GM06990 (cell line): ENCODE data around the gene ZKSCAN4.

Experiments
- DNase-seq: peaks from one replicate; pipeline ENCODE4 v3.0.0-alpha.2; 2011; ENCODE audit not compliant: insufficient read length; ENCODE audit errors: extremely low read depth
- H3K27me3 ChIP-seq: replicated peaks from 2 replicates; pipeline ENCODE4 v1.6.0; 2011; ENCODE audit warnings: low read length; ENCODE audit not compliant: control insufficient read depth, insufficient read depth
- H3K36me3 ChIP-seq: 2 replicates; pipeline ENCODE4 v1.5.1; 2011; ENCODE audit warnings: low read length; ENCODE audit not compliant: control insufficient read depth, insufficient read depth
- H3K4me3 ChIP-seq: replicated peaks from 2 replicates; pipeline ENCODE4 v1.5.1; 2011; ENCODE audit warnings: low read depth, mild to moderate bottlenecking, control low read depth, low read length
- TF ChIP-seq, protein P1 (sequence below): IDR thresholded peaks from 2 replicates; pipeline ENCODE4 v1.5.1; 2011; ENCODE audit warnings: low read length, control low read depth, mild to moderate bottlenecking, inconsistent platforms; ENCODE audit not compliant: insufficient read depth, poor library complexity, severe bottlenecking

The ZKSCAN4 gene

DNA sequence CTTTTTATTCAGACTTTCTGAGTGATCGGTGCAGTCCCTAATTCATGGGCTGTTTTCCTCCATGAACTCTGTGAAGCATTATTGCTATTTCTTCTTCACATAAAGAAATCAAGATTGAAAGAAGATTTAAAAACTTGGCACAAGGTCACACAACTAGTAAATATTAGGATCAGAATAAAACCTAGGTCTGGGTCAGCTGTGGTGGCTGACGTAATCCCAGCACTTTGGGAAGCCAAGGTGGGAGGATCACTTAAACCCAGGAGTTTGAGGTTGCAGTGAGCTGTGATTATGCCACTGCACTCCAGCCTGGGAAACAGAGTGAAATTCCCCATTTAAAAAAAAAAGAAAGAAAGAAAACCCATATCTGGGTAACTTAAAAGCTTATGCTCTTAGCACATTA is 25.6 kb downstream of the ZKSCAN4 start:
- Histone ChIP-seq H3K4me3 (no peak overlapping the region), H3K27me3 (no peaks in the 10 kb centered on the region), H3K36me3 (peaks cover 12% of the 10 kb centered on the region)
- TF ChIP-seq, protein P1, sequence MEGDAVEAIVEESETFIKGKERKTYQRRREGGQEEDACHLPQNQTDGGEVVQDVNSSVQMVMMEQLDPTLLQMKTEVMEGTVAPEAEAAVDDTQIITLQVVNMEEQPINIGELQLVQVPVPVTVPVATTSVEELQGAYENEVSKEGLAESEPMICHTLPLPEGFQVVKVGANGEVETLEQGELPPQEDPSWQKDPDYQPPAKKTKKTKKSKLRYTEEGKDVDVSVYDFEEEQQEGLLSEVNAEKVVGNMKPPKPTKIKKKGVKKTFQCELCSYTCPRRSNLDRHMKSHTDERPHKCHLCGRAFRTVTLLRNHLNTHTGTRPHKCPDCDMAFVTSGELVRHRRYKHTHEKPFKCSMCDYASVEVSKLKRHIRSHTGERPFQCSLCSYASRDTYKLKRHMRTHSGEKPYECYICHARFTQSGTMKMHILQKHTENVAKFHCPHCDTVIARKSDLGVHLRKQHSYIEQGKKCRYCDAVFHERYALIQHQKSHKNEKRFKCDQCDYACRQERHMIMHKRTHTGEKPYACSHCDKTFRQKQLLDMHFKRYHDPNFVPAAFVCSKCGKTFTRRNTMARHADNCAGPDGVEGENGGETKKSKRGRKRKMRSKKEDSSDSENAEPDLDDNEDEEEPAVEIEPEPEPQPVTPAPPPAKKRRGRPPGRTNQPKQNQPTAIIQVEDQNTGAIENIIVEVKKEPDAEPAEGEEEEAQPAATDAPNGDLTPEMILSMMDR = no peak
- no peak for DNase-seq

DNA sequence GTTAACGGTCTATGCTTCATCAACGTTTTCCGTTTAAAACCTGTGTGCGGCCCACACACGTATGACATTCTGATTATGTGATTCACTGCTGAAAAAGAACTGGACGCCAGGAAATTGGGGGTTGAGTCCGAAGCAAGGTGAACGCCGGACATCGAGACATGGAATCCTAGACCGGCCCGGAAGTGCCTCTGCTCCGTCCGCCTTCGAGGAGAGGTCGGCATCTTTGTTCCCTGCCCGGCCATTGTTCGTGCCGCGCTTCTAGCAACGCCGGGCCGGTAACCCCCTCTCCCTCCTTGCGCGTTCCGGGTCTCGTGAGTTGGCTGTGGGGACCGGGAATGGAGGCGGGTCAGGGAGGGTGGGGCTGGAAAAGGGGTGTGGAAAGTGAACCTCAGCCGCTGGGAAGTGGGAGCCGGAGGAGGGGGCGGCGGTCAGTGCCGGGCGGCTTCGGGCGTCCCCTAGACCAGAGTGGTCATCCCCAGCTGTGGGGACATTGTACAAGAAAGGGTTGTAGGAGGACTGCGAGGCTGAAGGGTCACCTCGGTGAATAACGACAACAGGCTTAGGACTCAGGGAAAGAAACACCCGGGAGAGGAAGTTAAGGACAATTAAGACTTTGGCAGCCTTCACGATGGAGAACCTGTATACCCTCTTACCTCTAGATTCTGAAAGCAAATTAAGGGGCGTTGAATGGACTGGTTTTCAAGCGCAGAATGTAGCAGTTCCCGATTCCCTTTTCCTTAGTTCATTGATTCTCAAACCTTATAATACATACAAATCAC is 26.8 kb downstream of the ZKSCAN4 start, which contains the start of gene ZSCAN9:
TSS of gene ZSCAN9 (plus strand) at position 220 of the 779 bp plus-strand sequence. CDS start 1,810 bp downstream, outside the sequence.
- H3K4me3 ChIP-seq = peak within 1 kb of the TSS; percentile 93
- peak; percentile 77 for DNase-seq
- peaks cover 12% of the 10 kb centered on the region for H3K36me3 ChIP-seq
- no peaks in the 10 kb centered on the region for H3K27me3 ChIP-seq
- TF ChIP-seq, protein P1 = no peak

DNA sequence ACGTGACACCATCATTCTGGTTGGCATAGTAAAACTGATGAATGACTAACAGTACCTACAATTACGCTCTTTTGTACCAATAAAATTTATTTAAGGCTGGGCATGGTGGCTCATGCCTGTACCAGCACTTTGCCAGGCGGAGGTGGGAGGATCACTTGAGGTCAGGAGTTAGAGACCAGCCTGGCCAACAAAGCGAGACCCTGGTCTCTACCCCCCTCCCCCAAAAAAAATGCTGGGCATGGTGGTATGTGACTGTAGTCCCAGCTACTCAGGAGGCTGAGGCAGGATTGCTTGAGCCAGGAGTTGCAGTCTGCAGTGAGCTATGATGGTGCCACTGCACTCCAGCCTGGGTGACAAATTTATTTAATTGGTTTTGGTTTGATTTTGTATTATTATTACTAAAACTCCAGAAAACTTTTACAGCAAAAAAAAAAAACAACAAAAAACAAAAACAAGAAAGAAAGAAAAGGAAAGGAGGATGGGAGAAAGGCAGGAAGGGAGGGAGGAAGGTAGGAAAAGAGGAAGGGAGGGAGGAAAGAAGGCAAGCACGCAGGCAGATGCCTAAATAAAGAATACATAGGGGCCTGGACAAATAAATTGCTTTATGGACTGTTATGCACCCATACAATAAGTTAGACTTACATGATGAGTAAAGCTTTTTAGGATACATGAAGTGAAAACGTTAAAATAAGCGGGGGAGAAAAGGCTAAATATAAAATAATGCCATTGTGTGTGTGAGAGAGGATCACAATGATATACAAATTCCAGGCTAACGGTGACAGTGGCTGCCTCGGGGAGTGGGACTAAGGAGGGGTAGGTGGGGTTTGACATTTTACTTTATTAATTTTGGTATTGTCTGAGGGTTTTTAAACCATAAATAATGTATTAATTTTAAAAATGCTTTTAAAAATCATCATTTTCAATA is 27.7 kb downstream of the ZKSCAN4 start:
- Histone ChIP-seq H3K36me3 (peaks cover 12% of the 10 kb centered on the region), H3K27me3 (no peaks in the 10 kb centered on the region)
- TF ChIP-seq, protein P1 = no peak

DNA sequence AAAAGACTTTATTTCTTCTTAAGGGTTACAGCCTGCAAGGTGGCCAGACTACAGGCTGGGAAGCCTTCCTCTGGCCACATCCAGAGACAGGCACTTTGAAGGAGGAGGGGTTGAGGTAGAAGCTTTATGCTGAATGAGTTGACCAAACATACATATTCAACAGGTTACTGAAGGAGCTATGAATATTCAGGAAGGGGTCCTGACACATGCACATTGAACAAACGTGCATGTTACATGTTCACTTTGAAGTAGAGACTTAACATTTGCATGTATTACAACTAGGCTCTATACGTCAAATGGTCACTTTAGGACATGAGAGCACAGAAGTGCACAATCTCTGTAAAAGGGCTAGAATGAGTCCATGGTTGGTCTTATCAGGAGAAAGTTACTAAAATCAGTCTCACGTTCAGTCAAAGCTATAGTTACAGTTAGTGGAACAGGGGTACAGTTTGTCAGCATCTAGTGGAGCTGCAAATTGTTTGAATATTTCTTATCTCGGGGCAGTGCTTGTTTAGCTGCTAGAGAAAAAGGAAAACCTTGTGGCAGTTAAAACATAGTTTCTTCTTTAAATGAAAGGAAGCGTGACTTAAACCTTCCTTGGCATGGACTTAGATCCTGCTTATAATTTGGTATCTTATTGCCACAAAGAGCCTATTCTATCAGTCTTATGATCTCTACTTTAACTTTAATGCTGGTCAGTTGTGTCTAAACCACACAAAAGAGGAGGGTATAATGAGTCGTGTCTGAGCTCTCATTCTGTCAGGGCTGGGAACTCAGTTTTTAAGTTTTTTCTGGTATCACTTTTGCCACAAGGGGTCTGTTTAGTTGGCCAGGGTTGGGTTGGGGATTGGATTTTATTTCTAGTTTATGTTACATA is 31.6 kb downstream of the ZKSCAN4 start:
- H3K4me3 ChIP-seq = no peak overlapping the region
- TF ChIP-seq, protein P1 = no peak
- H3K36me3 ChIP-seq = no peaks in the 10 kb centered on the region
- no peak for DNase-seq
- no peaks in the 10 kb centered on the region for H3K27me3 ChIP-seq

More for the DNA sequence above, 27.7 kb downstream of the ZKSCAN4 start:
- peak overlapping the region; percentile 93 for H3K4me3 ChIP-seq
- DNase-seq = no peak
